ELR (cell line): ENCODE results near the gene HNRNPA0.
"Not testable (repeated sequence)": the region's sequence is repeated elsewhere in the genome, so short reads cannot be mapped to it uniquely, and the experiment has no call there.

Source experiments
- DNase-seq: peaks from one replicate; pipeline ENCODE4 v3.0.0-alpha.2; 2015; ENCODE audit warnings: low read depth

HNRNPA0 gene

DNA sequence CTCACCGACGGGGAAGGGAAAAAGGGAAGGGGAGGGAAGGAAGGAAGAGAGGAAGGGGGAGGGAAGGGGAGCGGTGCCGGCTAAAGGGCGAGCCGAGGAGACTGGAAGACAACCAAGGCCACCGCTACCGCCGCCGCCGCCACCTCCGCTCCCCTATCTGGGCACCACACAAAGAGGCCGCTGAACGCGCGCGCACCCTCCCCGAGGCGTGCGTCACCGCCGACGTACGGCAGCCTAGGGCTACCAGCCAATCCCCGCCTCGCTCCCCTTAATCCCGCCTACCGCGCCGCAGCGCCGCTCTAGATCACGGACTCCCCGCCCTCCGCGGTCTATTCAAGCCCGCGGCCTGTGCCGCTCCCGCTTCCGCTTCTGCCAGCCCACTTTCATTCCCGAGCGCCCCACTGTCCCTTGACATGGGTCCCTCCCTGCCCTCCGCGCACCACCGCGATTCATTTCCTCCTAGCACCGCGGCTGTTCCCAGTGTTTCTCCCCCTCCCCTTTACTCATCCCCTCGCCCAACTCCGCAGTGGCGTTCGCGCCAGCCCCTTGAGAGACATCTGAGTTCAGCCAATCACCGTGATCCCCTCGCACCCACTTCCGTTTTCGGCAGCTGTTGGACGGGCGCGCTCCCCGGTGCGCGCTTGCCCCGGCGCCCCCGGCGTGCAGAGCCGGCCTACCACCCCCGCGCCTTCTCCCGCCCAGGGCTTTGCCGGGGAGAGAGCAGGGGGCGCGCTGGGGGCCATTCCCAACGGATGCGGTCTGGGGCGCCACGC is at the start of gene HNRNPA0:
Gene HNRNPA0 (minus strand): TSS at position 176 of the 773 bp plus-strand sequence. CDS start 297 bp downstream, outside the sequence.
- DNase-seq = peak; percentile 97

DNA sequence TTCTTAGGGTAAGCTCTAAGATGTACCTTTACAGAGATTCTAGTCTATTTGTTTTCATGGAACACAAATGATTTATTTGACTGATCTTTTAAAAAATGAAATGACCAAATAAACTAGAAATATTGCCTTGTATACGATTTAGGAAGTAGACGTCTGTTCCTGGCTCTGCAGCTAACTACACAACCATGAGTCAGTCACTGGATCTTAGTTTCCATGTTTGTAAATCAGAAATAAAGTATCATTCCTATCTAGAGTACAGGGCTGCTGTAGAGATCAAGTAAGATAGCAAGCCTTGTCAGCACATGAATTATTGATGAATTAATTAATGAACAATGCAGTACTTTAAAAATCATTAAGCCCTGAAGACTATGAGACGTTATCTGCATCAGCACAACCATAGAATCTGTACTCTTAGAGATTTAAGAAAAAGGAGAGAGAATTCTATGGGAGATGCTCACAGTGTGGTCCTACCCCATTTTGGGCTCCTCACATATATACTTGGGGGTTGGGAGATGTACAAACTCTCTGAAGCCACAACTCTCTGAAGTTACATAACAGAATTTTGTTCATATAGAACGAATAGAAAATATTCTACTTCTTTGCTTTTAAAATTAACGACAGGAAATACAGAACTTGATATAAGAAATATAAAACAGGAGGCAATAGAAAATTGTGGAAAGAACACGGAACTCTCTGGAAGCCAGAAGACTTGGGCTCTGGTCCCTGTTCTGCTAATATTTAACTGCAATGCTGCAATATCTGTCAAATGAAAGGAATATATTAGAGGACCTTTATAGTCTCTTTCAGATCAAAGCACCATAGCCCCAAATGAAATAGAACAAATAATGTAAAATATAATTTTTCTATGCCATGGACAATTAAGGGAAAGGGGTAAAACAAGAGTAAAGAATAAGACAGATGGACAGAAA is 48.4 kb upstream of the HNRNPA0 start:
- no peak for DNase-seq

- DNase-seq = no peak
Measured at GRCh38 chr5:137800700-137801411, 46.7 kb upstream of the HNRNPA0 start.

DNA sequence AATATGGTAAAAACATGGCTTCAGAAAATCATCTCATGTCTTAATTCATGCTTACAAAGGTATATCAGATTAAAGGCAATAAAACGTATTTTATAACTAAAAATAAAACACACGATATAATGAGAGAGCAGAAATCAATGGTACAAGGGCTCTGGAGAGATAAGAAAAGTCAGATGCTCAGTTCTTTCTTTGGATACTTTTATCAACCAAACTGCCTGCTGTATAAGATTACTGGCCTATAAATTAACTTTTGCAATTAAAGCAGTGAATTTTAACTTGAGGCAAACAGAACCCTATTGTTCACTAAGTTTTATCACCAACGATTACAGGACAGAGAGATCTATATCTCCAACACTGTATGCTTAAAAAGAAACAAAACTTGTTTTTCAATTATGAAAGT is 42.1 kb upstream of the HNRNPA0 start:
- no peak for DNase-seq

GRCh38 chr5:137794863-137795262 is 40.7 kb upstream of the HNRNPA0 start:
- DNase-seq = no peak

- no peak for DNase-seq
Measured at GRCh38 chr5:137792303-137792702, 38.1 kb upstream of the HNRNPA0 start.

DNA sequence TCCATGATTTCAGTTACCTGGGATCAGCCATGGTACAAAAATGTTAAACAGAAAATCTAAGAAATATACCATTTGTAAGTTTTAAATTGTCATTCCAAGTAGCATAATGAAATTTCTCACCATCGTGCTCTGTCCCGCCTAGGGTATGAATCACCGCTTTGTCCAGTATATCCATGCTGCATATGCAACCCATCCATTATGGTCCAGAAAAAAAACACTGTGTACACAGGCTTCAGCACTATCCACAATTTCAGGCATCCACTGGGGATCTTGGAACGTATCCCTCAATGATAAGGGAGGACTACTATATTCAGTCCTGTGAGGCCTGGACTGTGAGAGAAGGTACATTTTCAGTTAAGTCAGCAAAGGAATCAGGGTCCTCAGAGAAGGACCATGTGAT is 37.6 kb upstream of the HNRNPA0 start:
- DNase-seq = no peak

- no peak for DNase-seq
Measured at GRCh38 chr5:137791387-137791786, 37.2 kb upstream of the HNRNPA0 start.

- not testable (repeated sequence) for DNase-seq
Measured at GRCh38 chr5:137788560-137788959, 34.4 kb upstream of the HNRNPA0 start.

DNA sequence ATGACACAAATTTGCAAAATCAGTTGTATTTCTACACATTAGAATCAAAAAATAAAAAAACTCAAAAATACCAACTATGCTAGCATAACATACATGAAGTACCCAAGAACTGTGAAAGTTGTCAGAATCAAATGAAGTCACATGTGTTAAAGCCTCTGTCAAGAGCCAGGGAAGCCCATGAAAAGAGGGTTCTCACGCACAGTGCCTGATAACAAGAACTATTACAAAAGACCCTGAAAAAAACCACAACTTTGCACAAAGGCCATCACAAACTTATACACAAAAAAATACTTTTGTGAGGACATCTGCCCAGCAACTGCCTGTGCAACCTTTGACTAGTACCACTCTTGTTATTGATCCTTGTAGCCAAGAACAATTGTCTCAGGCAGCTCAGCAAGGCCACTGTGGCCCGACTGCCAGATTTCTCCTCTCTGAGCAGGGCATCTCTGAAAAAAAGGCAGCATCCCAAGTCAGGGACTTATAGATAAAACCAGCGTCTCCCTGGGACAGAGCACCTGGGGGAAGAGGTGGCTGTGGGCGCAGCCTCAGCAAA is 28.9 kb upstream of the HNRNPA0 start:
- no peak for DNase-seq

DNA sequence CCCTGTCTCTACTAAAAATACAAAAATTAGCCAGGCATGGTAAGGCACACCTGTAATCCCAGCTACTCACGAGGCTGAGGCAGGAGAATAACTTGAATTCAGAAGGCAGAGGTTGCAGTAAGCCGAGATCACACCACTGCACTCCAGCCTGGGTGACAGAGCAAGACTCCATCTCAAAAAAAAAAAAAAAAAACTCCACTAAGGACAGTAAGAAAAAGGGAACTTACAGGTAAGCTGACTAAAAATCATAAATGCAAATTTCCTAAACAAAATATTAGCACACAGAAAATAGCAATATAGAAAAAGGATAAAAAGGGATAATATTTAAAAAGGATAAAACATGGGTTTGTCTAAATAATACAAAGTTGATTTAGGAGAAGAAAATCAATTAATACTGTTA is 27.9 kb upstream of the HNRNPA0 start:
- no peak for DNase-seq

DNA sequence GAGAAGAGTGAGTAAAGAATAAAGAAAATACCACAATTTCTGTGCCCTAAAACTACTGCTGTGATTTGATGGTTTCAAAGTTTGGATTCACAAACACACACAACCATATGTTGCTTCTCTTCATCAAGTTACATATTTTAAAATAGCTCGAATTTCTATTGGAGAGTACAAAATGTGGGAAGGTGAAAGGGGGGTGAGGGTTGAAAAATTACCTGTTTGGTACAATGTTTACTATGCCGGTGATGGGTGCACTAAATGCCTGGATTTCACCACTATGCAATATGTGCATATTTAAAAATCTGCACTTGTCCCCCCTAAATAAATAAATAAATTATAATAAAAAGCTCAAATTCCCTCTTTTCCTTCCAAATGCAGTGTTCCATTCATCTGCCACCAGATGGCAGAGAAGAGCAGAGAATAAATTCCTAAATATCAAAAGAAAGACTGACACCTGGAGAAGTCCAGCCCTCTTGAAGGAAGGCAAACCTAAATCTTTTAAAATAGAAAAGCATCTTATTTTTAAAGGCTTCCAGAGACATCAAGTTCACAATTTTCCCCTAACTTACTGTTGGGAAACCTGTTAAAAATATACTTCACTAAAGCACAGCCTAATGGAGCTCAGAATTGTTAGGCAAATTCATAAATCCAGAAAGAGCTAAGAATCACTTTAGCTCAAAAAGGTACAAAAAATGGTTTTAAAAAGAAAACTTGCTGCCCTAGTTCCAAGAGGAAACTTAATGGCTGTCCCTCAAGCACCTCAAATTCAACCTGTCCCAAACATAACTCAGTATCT is 24.8 kb upstream of the HNRNPA0 start:
- DNase-seq = peak; percentile 61

DNA sequence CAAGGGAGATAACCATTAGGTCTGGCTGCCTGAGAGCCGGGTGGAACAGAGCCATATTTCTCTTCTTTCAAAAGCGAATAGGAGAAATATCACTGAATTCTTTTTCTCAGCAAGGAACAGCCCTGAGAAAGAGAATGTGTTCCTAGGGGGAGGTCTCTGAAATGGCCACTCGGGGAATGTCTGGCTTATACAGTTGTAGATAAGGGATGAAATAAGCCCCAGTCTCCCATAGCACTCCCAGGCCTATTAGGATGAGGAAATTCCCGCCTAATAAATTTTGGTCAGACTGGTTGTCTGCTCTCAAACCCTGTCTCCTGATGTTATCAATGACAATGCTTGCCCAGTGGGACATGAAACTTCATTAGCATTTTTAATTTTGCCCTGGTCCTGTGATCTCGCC is 13.8 kb upstream of the HNRNPA0 start:
- not testable (repeated sequence) for DNase-seq

GRCh38 chr5:137761566-137761965 is 7.4 kb upstream of the HNRNPA0 start:
- DNase-seq = no peak

- peak; percentile 39 for DNase-seq
Measured at GRCh38 chr5:137760719-137761516, 6.8 kb upstream of the HNRNPA0 start.

DNA sequence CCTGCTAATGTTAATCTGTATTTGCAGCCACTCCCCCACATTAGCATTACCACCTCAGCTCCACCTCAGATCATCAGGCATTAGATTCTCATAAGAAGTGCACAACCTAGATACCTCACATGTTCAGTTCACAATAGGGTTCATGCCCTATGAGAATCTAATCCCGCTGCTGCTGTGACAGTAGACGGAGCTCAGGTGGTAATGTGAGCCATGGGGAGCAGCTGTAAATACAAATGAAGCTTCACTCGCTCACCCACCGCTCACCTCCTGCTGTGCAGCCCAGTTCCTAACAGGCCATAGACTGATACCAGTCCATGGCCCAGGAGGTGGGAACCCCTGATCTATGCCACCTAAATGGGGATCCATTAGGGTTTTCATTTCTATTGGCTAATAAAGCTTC is 6.1 kb upstream of the HNRNPA0 start:
- DNase-seq = no peak

- peak; percentile 67 for DNase-seq
Measured at GRCh38 chr5:137758715-137759306, 4.6 kb upstream of the HNRNPA0 start.

GRCh38 chr5:137758121-137758520 is 4.0 kb upstream of the HNRNPA0 start:
- no peak for DNase-seq

DNA sequence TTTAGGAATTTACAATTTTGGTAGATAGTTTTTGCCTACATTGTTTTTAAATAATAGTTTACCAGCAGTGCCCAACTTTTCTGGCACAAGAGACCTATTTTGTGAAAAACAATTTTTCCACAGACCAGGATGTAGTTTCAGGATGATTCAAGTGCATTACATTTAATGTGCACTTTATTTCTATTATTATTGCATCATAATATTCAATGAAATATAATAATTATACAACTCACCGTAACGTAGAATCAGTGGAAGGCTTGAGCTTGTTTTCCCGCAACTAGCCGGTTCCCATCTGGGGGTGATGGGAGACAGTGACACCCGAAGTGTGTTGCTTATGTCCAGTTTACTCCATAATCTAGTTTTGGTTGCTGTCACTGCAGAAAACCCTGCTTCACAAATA is 3.5 kb upstream of the HNRNPA0 start:
- no peak for DNase-seq
